Lung (tissue), 12 donors: ENCODE data around the gene ZBTB21. TPM values are rescaled to one million over a fixed set of nuclear protein-coding genes. Genes with fewer than 3 reads are reported as not detected.

ENCODE experiments used
- ATAC-seq: fragments of 200-7000 bp; cut with Tn5 transposase; one replicate; pipeline ENCODE4 v1.9.1; 2020; ENCODE audit warnings: moderate number of reproducible peaks; ENCODE audit not compliant: insufficient read depth, low FRiP score
- DNase-seq, 3 donors: peaks; one replicate each; pipeline ENCODE4 v3.0.0-alpha.2; 2013 to 2017
- H3K27ac ChIP-seq, 2 donors: one replicate each; pipeline ENCODE4 v1.5.1; 2013; ENCODE audit warnings: mild to moderate bottlenecking in 2 of 2, moderate library complexity in 2 of 2, control low read depth in 1 of 2, inconsistent platforms in 1 of 2, low read depth in 1 of 2, low read length in 1 of 2
- H3K27me3 ChIP-seq, 3 donors: one replicate each; pipeline ENCODE4 v1.5.1; 2013; ENCODE audit warnings: low read length in 2 of 3; ENCODE audit not compliant: control insufficient read depth in 3 of 3, insufficient read depth in 3 of 3
- H3K36me3 ChIP-seq, 4 donors: one replicate each; pipeline ENCODE4 v1.5.1; 2013; ENCODE audit warnings: low read length in 4 of 4, mild to moderate bottlenecking in 1 of 4, moderate library complexity in 1 of 4; ENCODE audit not compliant: control insufficient read depth in 4 of 4, insufficient read depth in 4 of 4
- H3K4me1 ChIP-seq, 5 donors: one replicate each; pipeline ENCODE4 v1.5.1; 2013; ENCODE audit warnings: low read length in 5 of 5, mild to moderate bottlenecking in 2 of 5, moderate library complexity in 1 of 5; ENCODE audit not compliant: control insufficient read depth in 5 of 5, insufficient read depth in 5 of 5
- H3K4me3 ChIP-seq: one replicate; pipeline ENCODE4 v1.5.1; 2013; ENCODE audit warnings: mild to moderate bottlenecking, control low read depth, moderate library complexity
- H3K9ac ChIP-seq, 2 donors: one replicate each; pipeline ENCODE4 v1.5.1; 2013; ENCODE audit warnings: low read length in 2 of 2, control low read depth in 1 of 2; ENCODE audit not compliant: insufficient read depth in 1 of 2
- H3K9me3 ChIP-seq, 4 donors: one replicate each; pipeline ENCODE4 v1.5.1; 2013; ENCODE audit warnings: low read length in 3 of 4, mild to moderate bottlenecking in 1 of 4, moderate library complexity in 1 of 4; ENCODE audit not compliant: control insufficient read depth in 4 of 4, insufficient read depth in 3 of 4
- WGBS, 2 donors: extraction: QIAGEN DNeasy Blood & Tissue Kit; methylation state at CpG; one replicate each; pipeline ENCODE4 v1.1.7; 2013; 5-methylcytosine and 5-hydroxymethylcytosine counted together
- polyA plus RNA-seq, 2 donors: library from polyadenylated mRNA; stranded (reverse); fragments of 200-250 nt; gene quantifications; one replicate each; pipeline ENCODE4 v1.2.1, GENCODE V29; 2013
- total RNA-seq, 2 donors: library from RNA; depleted of rRNA in 1 of 2; stranded (reverse); fragments of >200 nt in 1 of 2; gene quantifications; one replicate each; pipeline ENCODE4 v1.2.1, GENCODE V29; 2014 to 2021
- TF ChIP-seq, protein P1 (sequence below): IDR thresholded peaks from 2 replicates; pipeline ENCODE4 v1.5.1; 2012; ENCODE audit warnings: mild to moderate bottlenecking; ENCODE audit errors: control extremely low read depth, extremely low read depth
- donor health status: control.
- donor health status: control.
- donor health status: Bipolar disorder and iron deficiency.
- donor health status: healthy.
- donor health status: DM: yes; HTN: yes; CAD: no.

Gene ZBTB21
- total and polyA plus RNA-seq, 4 donors = 3.2 to 15.4 (median 7.5) TPM

- H3K9ac ChIP-seq = no peak overlapping the region
- no peaks in the 10 kb centered on the region for H3K9me3 ChIP-seq
- H3K27ac ChIP-seq = peak overlapping the region in 1 of 2 donors; percentile 10
- no peaks in the 10 kb centered on the region for H3K27me3 ChIP-seq
- TF ChIP-seq, protein P1, sequence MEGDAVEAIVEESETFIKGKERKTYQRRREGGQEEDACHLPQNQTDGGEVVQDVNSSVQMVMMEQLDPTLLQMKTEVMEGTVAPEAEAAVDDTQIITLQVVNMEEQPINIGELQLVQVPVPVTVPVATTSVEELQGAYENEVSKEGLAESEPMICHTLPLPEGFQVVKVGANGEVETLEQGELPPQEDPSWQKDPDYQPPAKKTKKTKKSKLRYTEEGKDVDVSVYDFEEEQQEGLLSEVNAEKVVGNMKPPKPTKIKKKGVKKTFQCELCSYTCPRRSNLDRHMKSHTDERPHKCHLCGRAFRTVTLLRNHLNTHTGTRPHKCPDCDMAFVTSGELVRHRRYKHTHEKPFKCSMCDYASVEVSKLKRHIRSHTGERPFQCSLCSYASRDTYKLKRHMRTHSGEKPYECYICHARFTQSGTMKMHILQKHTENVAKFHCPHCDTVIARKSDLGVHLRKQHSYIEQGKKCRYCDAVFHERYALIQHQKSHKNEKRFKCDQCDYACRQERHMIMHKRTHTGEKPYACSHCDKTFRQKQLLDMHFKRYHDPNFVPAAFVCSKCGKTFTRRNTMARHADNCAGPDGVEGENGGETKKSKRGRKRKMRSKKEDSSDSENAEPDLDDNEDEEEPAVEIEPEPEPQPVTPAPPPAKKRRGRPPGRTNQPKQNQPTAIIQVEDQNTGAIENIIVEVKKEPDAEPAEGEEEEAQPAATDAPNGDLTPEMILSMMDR = no peak
- WGBS, 2 donors = 85 to 91% methylated on average over 14 of the region's 14 CpGs
- H3K4me3 ChIP-seq = no peak overlapping the region
- no peak for DNase-seq
- H3K36me3 ChIP-seq = peaks cover 0 to 8% (median 3%) of the 10 kb centered on the region in 4 donors
- no peaks in the 10 kb centered on the region for H3K4me1 ChIP-seq
- no peak for ATAC-seq
Observed at GRCh38 chr21:42002421-42002958, 7.7 kb downstream of the ZBTB21 start.

GRCh38 chr21:42001781-42002180 is 8.4 kb downstream of the ZBTB21 start:
- no peaks in the 10 kb centered on the region for H3K9me3 ChIP-seq
- TF ChIP-seq, protein P1 = no peak
- no peak for ATAC-seq
- H3K4me1 ChIP-seq = no peaks in the 10 kb centered on the region
- no peak for DNase-seq
- WGBS, 2 donors = 93 to 98% methylated on average over 2 of the region's 2 CpGs
- peaks cover under 1 to 8% (median 3%) of the 10 kb centered on the region in 4 donors for H3K36me3 ChIP-seq
- H3K27ac ChIP-seq = no peak overlapping the region
- H3K27me3 ChIP-seq = no peaks in the 10 kb centered on the region
- no peak overlapping the region for H3K9ac ChIP-seq
- H3K4me3 ChIP-seq = no peak overlapping the region

- H3K27ac ChIP-seq = no peak overlapping the region
- no peak overlapping the region for H3K9ac ChIP-seq
- peaks cover 0 to 3% (median 0%) of the 10 kb centered on the region in 4 donors for H3K9me3 ChIP-seq
- no peak for DNase-seq
- no peak for ATAC-seq
- H3K27me3 ChIP-seq = no peaks in the 10 kb centered on the region
- TF ChIP-seq, protein P1 = no peak
- no peak overlapping the region for H3K4me3 ChIP-seq
- H3K4me1 ChIP-seq = no peaks in the 10 kb centered on the region
- WGBS, 2 donors = 94% methylated on average over 4 of the region's 4 CpGs
- peaks cover 2 to 8% (median 3%) of the 10 kb centered on the region in 4 donors for H3K36me3 ChIP-seq
Observed at GRCh38 chr21:42000908-42001307, 9.3 kb downstream of the ZBTB21 start.

- Histone ChIP-seq H3K27ac (no peak overlapping the region), H3K4me1 (no peaks in the 10 kb centered on the region), H3K4me3 (no peak overlapping the region), H3K27me3 (no peaks in the 10 kb centered on the region), H3K9ac (no peak overlapping the region), H3K9me3 (peaks cover 0 to 3% (median 1%) of the 10 kb centered on the region in 4 donors), H3K36me3 (peaks cover 2 to 18% (median 13%) of the 10 kb centered on the region in 4 donors)
- TF ChIP-seq, protein P1 = no peak
- ATAC-seq = no peak
- 78 to 85% methylated on average over 1 of the region's 1 CpG for whole genome bisulfite sequencing, 2 donors
- DNase-seq = no peak
Observed at GRCh38 chr21:41997657-41998056, 12.5 kb downstream of the ZBTB21 start.
